8988T (cell line): ENCODE measurements around the gene CAMK1D.
"Not testable (repeated sequence)": the region's sequence is repeated elsewhere in the genome, so short reads cannot be mapped to it uniquely, and the experiment has no call there.

Source experiments
- DNase-seq: peaks from one replicate; pipeline ENCODE4 v3.0.0; 2011

Gene CAMK1D

DNA sequence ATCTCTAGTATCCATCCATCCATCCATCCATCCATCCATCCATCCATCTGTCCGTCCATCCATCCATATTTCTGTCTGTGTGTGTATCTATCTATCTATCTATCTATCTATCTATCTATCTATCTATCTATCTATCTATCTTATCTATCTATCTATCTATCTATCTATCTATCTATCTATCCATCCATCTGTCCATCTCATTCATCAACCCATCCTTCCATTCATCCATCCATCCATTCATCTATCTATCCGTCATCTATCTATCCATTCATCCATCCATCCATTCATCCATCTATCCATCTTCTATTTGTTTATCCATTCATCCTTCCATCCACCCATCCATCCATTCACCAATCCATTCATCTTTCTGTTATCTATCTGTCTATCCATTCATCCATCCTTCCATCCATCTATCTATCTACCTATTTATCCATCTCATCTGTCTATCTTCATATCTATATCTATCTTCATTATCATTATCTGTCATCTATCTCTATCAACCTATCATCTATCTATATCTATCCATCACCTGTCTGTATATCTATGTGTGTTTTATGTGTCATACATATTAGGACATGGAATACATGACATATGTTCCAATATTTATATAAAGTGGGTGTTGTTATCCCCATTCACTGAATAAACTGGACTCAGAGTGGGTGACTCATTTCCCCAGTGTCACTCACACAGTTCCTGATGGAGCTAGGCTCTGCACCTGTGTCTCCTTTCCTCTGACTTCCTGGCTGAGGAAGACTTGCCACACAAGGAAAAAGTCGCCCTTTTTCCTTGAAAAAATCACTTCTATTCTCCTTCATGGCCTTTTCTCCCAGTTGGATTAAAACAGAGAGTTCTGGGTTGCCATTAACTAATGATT lies 452.1 kb downstream of the CAMK1D start:
- DNase-seq: peak; percentile 36

DNA sequence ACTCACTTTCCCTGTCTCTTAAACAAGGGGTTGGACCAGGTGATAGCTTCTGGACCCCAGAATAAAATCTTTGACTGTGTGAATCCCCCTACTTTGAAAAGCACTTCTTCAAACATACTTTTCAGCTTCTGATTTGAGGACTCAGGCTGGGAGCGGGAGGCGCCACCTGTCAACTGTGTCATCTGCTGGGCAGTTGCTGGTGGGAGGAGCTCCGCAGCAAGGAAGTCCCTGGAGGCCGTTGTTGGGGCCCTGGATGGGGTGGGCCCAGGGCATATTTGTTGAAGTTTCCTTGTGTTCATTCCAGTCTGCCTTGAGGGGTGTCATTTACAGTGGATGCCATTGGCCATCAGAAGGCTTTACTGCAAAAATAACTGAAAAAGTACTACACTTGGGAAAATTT lies 454.4 kb downstream of the CAMK1D start:
- DNase-seq: no peak

DNA sequence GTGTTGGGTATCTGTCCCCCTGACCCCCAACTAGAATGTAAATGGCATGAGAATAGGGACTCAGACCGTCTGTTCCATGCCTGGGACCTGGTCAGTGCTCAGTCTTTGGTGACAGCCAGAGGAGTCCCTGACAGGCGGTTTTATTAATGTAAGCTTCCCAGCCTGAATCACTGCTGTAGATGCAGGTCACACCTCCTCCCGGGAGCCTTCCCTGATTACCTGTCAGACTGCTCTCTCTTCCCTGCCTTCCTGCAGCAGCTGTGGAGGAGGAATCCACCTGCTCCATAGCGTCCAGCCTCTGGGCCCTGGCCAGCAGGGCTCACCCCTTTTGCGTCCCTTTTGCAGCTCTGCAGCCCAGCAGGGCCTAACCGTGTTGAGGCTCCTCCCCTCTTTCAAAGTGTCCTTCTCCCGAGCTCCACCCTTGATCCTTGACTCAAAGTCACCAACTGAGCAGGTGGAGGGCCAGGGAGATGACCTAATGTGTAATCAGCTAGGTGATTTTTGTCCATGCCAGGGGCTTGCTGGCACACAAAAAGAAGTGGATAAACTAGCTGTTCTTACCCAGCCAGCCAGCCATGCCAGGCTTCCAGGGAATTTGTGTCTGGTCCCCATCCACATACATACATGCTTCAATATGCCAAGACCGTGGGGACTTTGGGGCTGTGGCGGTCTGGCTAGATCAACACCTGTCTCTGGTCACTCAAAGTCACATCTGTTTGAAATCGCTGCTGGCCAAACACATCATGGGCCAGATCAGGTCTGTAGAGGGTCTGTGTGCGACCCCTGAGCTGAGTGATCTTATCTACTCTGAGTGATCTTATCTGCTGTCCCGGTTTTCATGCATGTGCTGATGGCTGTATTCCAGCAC lies 457.1 kb downstream of the CAMK1D start:
- no peak for DNase-seq

DNA sequence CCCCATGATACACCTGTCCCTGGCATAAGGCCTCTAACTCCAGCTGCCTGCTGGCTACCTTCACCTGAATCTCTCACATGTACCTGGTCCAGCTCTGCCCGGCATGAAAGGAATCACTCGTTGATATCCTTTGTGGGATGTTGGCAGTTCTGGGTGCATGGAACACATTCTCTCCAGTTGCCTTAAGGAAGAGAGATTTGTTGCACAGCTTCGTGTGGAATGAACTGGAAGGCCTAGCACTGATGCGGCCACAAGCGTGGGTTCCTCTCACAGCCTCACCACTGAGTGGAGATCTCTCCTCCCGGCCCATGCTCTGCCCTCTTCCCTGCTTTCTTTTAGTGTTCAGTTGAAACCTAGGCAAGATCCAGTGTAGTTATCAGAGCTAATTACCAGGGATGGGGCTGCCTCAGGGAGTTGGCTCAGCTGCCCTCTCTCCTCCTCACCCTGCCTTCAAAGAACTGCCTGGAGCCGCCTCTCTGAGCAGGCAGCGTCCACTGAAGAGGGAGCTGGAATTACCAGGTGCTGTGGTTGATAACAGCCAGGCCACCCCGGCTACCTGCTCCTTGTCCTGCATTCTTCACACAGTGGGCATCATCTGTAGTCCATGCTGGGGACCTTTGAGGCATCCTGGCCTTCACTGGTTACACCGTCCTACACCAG lies 457.9 kb downstream of the CAMK1D start:
- DNase-seq: no peak

DNA sequence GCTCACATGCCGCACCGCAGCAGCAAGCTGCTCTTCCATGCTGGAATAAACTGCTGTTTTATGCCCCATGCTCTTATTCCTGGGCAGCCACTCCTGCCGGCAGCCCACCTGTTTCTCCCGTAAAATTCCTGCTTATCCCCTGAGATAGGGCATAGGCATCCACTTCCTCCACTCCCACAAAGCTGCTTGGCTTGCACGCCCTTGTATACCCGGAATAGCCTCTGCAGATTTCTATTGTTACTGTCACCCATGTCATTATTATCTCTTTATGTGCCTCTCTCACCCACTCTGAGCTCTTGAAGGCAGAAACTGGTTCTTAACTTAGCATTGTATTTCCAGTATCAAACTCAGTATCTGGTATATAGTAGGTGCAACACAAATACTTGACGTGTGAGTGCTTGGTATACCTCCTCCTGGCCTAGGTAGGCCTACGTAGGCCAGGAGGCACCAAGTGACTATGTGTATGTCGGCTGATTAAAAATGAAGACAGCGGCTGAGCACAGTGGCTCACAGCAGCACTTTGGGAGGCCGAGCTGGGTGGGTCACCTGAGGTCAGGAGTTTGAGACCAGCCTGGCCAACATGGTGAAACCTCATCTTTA lies 458.8 kb downstream of the CAMK1D start:
- DNase-seq: no peak

DNA sequence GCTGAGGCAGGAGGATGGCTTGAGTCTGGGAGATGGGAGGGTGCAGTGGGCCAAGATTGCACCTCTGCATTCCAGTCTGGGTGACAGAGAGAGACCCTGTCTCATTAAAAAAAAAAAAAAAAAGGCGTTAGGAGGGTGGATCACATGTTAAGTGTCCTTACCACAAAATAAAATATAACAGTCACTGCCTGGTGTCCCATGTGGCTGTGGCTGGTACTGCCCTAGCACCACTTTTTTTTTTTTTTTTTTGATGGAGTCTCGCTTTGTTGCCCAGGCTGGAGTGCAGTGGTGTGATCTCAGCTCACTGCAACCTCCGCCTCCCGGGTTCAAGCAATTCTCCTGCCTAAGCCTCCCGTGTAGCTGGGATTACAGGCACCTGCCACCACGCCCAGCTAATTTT lies 460.7 kb downstream of the CAMK1D start:
- DNase-seq: not testable (repeated sequence)

DNA sequence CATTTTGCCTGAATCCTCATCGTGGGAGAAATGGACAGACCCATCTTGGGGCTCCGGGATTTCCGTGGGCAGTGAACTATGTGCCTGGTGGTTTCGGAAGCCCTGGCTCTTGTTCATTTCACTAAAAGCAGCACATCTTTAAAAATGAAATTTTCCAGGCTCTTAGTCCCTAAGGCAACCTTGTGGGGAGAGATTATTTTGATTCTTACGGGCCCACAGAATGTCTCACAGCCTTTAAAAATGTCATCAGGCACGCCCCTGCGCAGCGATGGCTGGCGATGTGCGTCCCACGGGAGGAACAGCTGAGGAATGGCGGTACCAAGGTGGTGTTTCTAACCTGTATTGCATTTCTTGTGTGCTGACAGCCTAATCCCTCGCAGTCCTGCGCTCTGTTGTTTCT lies 462.5 kb downstream of the CAMK1D start:
- DNase-seq: no peak

DNA sequence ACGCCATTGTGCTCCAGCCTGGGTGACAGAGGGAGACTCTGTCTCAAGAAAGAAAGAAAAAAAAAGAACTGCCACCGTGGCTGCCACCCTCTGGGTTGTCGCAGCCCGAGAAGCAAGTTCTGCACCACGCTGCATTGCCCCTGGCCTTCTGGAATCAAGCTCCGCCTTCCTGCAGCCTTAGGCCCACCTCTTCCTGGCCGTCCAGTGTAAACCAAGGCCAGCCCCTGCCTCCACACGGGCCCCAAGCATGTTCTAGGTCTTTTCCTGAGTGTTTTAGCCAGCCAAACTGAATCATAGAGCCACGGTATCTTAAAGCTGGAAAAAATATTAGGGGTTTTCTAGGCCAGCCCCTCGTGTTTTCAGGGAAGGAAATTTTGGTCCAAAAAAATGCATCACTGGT lies 463.2 kb downstream of the CAMK1D start:
- no peak for DNase-seq

DNA sequence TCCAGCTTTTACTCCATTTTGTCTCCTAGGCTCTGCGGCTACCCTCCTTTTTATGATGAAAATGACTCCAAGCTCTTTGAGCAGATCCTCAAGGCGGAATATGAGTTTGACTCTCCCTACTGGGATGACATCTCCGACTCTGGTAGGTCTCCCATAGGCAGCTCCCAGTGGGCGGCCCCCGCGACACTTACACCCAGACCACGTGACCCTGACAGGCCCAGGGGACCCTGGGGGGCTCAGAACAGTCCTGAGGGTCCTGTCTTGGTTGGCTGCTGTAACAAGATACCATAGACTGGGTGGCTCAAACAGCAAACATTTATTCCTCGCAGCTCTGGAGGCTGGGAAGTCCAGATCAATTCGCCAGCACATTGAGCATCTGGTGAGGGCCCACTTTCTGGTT lies 464.8 kb downstream of the CAMK1D start:
- no peak for DNase-seq

DNA sequence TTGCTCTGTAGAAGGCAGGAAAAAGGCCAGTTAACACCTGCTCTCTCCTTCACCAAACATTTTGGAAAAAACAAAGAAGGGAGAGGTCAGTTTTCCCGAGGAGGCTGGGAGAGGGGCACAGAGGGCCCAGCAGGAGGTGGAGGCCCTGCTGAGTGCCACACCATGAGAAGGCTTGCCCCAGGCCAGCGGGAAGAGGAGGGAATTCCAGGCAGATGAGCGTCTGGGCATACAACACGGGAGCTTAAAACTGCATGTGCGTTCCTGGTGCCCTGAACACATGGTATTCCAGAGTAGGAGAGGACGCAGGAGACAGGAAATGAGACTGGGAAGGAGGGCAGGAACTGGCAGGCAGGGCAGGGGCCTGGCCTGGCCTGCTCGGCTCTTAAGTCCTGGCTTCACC lies 469.7 kb downstream of the CAMK1D start:
- no peak for DNase-seq

DNA sequence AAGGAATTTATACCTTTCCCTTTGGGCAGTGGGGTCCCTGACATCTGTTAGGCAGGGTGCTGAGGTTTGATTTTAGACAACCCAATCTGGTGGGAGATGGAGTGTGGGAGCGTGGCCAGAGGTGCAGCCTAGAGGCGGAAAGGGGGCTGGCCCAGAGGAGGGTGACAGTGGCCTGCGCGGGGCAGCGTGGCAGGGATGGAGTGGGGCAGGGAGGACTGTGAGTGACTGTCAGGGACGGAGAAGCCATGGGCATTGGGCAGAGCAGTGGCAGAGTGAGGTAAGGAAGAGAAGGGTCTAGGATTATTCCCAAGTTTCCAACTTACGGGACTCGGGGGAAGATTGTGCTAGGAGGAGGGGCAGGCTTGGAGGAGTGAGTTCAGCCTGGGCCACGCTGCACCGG lies 470.3 kb downstream of the CAMK1D start:
- no peak for DNase-seq

DNA sequence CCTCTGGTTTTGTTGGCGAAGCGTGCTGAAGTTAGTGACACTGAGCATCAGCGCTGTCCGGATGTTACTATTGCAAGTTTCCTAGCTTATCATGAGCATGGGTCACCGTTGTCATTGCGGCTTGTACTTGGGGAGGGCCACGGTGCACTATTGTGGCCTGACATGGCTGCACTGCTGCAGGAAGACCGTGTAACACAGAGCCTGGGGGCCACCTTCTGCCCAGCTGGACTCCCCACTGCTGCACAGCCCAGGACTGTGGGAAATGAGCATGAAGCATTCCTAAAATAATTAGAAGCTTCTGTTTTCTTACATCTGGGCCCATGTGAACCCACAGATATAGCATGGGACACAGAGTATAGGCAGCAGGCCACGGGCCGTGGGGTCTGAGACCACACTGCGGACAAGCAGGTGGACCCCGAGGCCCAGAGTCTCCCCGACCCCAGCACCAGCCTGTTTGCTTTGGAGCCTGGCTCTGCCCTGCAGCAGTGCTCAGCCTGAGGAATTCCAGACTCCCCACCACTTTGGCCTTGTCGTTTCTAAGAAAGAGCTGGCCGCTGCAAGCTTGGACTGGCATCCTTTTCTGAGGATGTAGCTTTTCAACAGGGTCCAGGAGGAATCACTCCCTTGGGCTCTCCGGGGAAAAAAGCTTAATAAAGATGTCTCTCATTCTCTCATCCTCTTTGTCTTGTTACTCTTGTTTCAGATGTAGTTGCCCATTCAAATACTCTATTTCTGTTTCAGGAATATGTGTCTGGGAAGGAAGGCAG lies 473.0 kb downstream of the CAMK1D start:
- DNase-seq: no peak

DNA sequence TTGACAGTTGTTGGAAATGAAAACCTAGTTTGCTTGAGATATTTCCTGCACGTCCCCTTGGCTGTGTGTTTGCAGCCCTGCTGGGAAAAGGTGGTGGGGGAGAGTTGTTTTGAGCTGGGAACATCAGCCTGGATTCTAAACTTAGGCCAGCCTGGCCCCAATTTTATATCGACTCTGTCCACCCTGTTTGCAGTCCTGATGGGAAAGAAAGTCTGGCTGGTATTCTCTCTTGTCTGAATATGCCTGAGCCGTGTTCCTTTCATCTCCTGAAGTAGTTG lies 473.5 kb downstream of the CAMK1D start:
- no peak for DNase-seq

DNA sequence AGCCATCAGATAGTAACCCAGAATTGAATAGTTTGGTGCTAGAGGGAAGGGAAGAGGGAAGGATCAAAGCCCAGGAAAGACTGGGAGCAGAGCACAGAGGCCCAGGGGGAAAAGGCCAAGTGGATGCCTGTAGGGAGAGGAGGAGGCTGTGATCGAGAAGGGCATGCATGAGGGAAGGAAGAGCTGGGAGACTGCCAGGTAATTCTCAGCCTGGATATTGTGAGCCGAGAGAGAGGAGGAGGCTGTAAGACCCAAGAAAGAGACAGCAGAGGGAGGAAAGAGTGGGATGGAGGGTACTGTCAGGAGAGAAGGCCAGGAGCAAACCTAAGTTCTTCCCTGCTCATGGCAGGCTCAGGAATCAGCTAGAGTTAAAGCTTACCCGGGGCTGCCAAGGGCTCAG lies 474.0 kb downstream of the CAMK1D start:
- DNase-seq: no peak

DNA sequence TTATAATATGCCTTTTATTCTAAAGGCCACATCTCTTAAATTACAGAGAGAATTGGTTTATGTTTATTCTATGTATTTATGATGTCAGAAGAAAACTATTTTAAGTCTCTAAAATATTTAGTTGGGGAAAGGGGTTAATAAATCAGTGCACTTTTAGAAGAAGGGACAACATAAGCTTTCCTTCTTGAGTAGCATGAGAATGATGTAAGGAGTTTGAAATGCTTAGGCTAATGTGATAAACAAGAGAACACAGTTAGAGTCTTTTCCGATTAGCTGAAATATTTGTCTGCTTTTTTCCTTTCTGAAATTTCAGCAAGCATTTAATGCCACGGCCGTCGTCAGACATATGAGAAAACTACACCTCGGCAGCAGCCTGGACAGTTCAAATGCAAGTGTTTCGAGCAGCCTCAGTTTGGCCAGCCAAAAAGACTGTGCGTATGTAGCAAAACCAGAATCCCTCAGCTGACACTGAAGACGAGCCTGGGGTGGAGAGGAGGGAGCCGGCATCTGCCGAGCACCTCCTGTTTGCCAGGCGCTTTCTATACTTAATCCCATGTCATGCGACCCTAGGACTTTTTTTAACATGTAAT lies 476.0 kb downstream of the CAMK1D start:
- DNase-seq: no peak

DNA sequence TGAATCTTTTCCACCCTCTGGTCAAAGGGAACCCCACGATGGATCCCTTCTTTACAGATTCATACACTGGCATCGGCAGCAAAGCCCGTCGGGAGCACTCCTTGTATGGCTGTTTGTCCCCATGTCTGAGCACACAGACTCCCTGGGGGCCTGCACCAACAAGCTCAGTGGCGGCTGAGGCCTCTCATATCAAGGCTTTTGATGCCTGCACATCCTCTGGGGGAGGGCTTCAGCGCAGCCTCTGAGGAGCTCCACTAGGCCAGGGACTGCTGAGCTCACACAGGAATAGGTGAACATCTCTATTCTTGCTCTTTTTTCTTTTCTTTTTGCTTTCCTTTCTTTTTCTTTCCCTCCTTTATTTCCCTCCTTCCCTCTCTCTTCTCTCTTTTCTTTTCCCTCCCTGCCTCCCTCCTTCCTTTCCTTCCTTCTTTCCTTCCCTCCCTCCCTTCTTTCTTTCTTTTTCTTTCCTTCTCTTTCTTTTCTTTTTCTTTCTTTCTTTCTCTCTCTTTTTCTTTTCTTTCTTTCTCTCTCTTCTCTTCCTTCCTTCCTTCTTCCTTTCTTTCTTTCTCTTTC lies 477.5 kb downstream of the CAMK1D start:
- DNase-seq: no peak

DNA sequence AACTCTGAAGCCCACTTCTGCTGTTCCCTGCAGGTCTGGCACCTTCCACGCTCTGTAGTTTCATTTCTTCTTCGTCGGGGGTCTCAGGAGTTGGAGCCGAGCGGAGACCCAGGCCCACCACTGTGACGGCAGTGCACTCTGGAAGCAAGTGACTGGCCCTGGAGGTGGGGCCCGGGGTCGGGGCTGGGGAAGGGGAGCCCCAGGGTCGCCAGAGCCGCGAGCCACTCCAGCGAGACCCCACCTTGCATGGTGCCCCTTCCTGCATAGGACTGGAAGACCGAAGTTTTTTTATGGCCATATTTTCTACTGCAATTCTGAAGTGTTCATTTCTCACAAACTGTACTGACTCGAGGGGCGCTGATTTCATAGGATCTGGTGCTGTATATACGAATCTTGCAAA lies 479.4 kb downstream of the CAMK1D start:
- DNase-seq: no peak

DNA sequence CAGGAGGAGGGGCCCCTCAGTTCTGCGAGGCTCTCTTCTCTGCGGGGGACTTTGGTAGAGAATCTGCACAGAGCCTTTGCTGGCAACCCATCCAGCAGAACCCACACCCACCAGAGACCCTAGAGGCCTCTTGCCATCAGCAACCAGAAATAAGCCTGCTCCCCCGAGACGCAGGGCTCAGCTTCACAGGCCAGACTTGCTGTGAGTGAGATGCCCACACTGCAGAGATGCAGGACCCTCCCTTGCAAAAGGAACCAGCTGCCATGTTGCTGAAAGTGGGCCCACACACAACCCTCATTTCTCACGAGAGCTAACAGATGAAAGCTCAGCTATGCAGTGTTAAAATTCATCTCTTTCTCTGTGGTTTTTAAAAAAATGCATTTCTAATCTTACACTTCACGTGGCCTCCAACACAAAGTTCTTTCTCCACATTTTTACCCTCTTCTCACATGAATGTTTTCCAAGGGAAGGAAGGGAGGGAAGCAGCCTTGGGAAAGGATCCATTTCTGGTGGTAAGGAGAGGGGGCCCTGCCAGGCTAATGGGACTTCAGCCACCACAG lies 480.6 kb downstream of the CAMK1D start:
- no peak for DNase-seq

DNA sequence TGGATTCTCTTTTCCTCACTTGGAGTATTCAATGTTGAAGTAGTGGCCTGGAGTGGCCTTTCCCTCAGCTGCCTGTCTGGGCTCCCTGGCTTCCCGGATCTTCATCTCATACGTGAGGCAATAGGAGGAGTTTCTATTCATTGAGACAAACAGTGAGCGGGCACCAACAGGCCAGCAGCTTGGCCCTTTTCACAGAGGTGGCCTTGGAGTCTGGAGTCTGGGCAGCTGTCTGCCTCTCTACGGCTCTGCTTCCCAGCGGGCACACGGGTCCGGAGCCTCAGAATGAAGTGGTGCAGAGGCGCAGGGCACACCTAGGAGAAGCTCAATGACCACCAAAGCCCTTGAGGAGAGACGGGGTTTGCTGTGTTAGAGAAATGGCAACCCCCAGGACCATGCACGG lies 482.7 kb downstream of the CAMK1D start:
- no peak for DNase-seq

DNA sequence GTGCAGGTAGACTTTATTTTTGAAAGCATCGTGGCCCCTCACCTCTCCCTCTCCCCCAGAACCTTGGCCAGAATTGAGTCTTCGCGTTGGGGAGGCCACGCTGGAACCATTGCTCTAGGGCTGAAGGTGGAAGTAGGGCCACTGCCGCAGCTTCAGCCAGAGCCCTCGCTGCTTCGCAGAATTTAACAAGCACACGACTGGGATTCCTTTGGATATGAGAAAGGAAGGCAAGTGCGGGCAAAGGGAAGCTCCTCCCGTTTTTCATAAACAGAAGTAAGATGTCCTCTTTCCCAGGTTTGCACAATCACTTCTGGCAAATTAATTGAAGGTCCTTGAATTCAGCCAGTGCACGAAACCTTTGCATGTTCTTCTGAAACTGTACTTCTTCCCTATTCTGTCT lies 484.1 kb downstream of the CAMK1D start:
- no peak for DNase-seq

DNA sequence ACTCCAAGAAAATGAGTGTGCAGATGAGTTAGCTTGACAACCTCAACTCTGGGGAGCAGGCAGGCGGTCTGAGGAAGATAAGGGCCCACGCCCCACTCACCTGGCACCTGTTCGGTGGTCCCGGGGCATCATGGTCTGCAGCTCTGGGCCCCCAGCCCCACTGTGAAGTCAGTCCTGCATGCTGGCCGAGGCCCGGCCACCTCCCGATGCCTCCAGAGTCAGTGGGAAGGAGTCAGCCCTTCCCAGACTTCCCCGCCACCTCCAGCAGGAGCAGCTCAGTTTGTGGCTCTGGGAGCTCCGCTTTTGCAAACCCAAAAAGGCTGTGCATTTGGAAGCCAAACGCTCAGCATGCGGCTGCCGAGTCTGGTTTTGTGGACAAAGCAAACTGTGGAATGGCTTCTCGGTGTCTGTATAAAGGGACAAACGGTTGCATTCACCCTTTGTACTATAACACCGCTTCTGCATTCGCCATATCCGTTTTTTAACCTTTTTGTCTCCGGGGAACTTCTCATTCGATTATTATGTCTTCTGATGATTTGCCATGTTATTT lies 484.8 kb downstream of the CAMK1D start:
- no peak for DNase-seq
